Neuronal stem cell (in vitro differentiated cells): ENCODE data around the gene ZNF678.

ENCODE experiments used
- DNase-seq: peaks from one replicate; pipeline ENCODE4 v3.0.0-alpha.2; 2013; ENCODE audit warnings: low spot score
- H2AFZ ChIP-seq: one replicate; pipeline ENCODE4 v1.6.1; 2013; ENCODE audit warnings: mild to moderate bottlenecking, low read length, inconsistent platforms
- H2AK5ac ChIP-seq: 2 replicates; pipeline ENCODE4 v1.6.1; 2013; ENCODE audit warnings: low read depth, mild to moderate bottlenecking, inconsistent platforms, low read length, moderate library complexity, mixed read lengths
- H2BK120ac ChIP-seq: 2 replicates; pipeline ENCODE4 v1.6.1; 2013; ENCODE audit warnings: low read depth, mild to moderate bottlenecking, inconsistent platforms, low read length, moderate library complexity, mixed read lengths
- H2BK12ac ChIP-seq: one replicate; pipeline ENCODE4 v1.6.1; 2013; ENCODE audit warnings: low read length, inconsistent platforms
- H2BK15ac ChIP-seq: 2 replicates; pipeline ENCODE4 v1.6.1; 2013; ENCODE audit warnings: mild to moderate bottlenecking, low read length, inconsistent platforms, mixed read lengths
- H2BK5ac ChIP-seq: one replicate; pipeline ENCODE4 v1.6.1; 2013; ENCODE audit warnings: inconsistent platforms, mild to moderate bottlenecking, low read length, moderate library complexity
- H3K14ac ChIP-seq: one replicate; pipeline ENCODE4 v1.6.1; 2013; ENCODE audit warnings: low read length, inconsistent platforms
- H3K18ac ChIP-seq: 2 replicates; pipeline ENCODE4 v1.6.1; 2013; ENCODE audit warnings: low read length, inconsistent platforms
- H3K23ac ChIP-seq: 2 replicates; pipeline ENCODE4 v1.6.1; 2013; ENCODE audit warnings: low read depth, mild to moderate bottlenecking, mixed read lengths, low read length, inconsistent platforms; ENCODE audit not compliant: poor library complexity
- H3K27ac ChIP-seq: replicated peaks from 3 replicates; pipeline ENCODE4 v1.5.1; 2013; ENCODE audit warnings: low read length, inconsistent platforms
- H3K27me3 ChIP-seq, 3 experiments: 2 replicates each; pipeline ENCODE4 v1.6.1; 2013; ENCODE audit warnings: low read length in 3 of 3, mild to moderate bottlenecking in 2 of 3, inconsistent platforms in 1 of 3, low read depth in 1 of 3, mixed read lengths in 1 of 3, moderate library complexity in 1 of 3; ENCODE audit not compliant: control insufficient read depth in 3 of 3, insufficient read depth in 3 of 3
- H3K36me3 ChIP-seq, 2 donors: replicated peaks in 1 of 2; 2 replicates each; pipeline ENCODE4 v1.6.1; 2013; ENCODE audit warnings: low read length in 2 of 2; ENCODE audit not compliant: control insufficient read depth in 2 of 2, insufficient read depth in 2 of 2
- H3K4ac ChIP-seq: 2 replicates; pipeline ENCODE4 v1.6.1; 2013; ENCODE audit warnings: inconsistent platforms, mild to moderate bottlenecking, low read length, moderate library complexity
- H3K4me1 ChIP-seq, 2 donors: 1 replicate in 1 of 2; 2 replicates in 1 of 2; pipeline ENCODE4 v1.6.1; 2013; ENCODE audit warnings: low read length in 2 of 2, low read depth in 1 of 2; ENCODE audit not compliant: control insufficient read depth in 2 of 2, insufficient read depth in 1 of 2
- H3K4me2 ChIP-seq: one replicate; pipeline ENCODE4 v1.6.1; 2013; ENCODE audit warnings: mild to moderate bottlenecking, low read length, inconsistent platforms; ENCODE audit not compliant: insufficient read depth, poor library complexity, severe bottlenecking
- H3K4me3 ChIP-seq, 2 donors: 2 replicates each; pipeline ENCODE4 v1.5.1; 2013; ENCODE audit warnings: low read length in 2 of 2, mild to moderate bottlenecking in 2 of 2, inconsistent platforms in 1 of 2, moderate library complexity in 1 of 2
- H3K79me1 ChIP-seq: one replicate; pipeline ENCODE4 v1.6.1; 2013; ENCODE audit warnings: low read depth, mild to moderate bottlenecking, inconsistent platforms, low read length, moderate library complexity
- H3K9ac ChIP-seq: one replicate; pipeline ENCODE4 v1.6.1; 2013; ENCODE audit warnings: mild to moderate bottlenecking, low read depth, low read length, inconsistent platforms; ENCODE audit not compliant: poor library complexity
- H3K9me3 ChIP-seq, 2 donors: replicated peaks in 1 of 2; 2 replicates each; pipeline versions ENCODE3 to v1.6.1; 2013; ENCODE audit warnings: low read length in 2 of 2, mild to moderate bottlenecking in 2 of 2, inconsistent platforms in 1 of 2, low read depth in 1 of 2, mixed read lengths in 1 of 2, moderate library complexity in 1 of 2; ENCODE audit not compliant: control insufficient read depth in 2 of 2, insufficient read depth in 1 of 2
- H4K8ac ChIP-seq: one replicate; pipeline ENCODE4 v1.6.1; 2013; ENCODE audit warnings: low read depth, mild to moderate bottlenecking, inconsistent platforms, low read length, moderate library complexity
- H4K91ac ChIP-seq: one replicate; pipeline ENCODE4 v1.6.1; 2013; ENCODE audit warnings: low read length, low read depth, mild to moderate bottlenecking, inconsistent platforms; ENCODE audit not compliant: poor library complexity
- WGBS, 2 donors: extraction: QIAGEN DNeasy Blood & Tissue Kit; methylation state at CpG; one replicate each; pipeline ENCODE4 v1.1.7; 2013; ENCODE audit warnings: missing lambda C conversion rate in 2 of 2, mixed read lengths in 1 of 2; ENCODE audit not compliant: insufficient read length in 2 of 2, insufficient replicate concordance in 1 of 2; ENCODE audit errors: extremely low coverage in 2 of 2; 5-methylcytosine and 5-hydroxymethylcytosine counted together

Gene ZNF678

DNA sequence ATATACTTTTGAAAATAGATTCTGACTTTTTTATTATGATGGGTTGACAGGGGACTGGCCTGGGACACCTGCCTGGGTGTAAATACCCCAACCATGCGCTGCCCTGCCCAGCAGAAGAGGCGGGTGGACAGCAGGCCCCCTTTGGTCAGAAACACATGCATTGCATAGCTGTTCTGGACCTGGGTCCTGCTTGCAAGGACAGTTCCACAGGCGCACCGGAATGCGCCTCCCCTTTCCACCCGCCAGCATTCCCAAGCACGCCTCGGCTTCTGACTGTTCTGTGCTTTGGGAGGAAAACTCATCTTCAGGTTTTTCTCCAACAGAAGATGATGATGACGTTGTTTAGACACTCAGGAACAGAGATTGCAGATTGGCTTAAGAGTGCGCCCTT is 428 bp upstream of the ZNF678 start:
- Histone ChIP-seq H4K8ac (peak overlapping the region; percentile 99), H3K9ac (no peak overlapping the region), H2BK5ac (peak overlapping the region; percentile 7), H3K27me3 (no peaks in the 10 kb centered on the region), H4K91ac (no peak overlapping the region), H2BK12ac (no peak overlapping the region), H2AFZ (peak overlapping the region; percentile 95), H3K27ac (peak overlapping the region; percentile 45), H3K4ac (no peak overlapping the region), H3K36me3 (peaks cover 0 to 10% of the 10 kb centered on the region in 2 donors), H3K79me1 (no peaks in the 10 kb centered on the region), H3K9me3 (peaks cover 14 to 30% of the 10 kb centered on the region in 2 donors), H2BK15ac (peak overlapping the region; percentile 62), H3K23ac (no peak overlapping the region), H2BK120ac (no peak overlapping the region), H2AK5ac (peak overlapping the region; percentile 59), H3K4me3 (peak overlapping the region in 1 of 2 donors; percentile 88), H3K4me1 (peaks cover 4 to 6% of the 10 kb centered on the region in 2 donors), H3K14ac (no peak overlapping the region), H3K18ac (peak overlapping the region; percentile 50), H3K4me2 (no peak overlapping the region)
- DNase-seq, result no peak
- WGBS, 2 donors, result no CpG with 5 or more reads among the region's 10 CpGs

DNA sequence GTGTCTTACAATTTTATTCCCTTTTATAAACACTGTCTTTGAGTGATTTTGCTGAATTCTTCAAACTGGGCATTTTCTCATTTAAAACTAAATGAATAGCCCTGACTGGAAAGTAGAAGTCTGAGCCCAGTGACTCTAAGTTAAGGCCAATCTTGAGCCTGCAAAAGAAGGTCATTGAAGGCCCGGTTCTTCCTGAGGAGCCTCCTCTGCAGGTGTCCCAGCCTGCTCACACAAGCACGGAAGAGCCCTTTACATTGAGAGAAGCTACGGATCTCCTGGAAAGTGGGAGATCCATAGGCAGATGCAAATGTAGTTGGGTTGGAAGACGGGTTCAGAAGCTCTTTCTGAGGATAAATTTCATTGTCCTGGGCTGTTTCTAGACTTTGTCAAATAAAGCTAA is 3.9 kb downstream of the ZNF678 start:
- H2AFZ ChIP-seq, result no peak overlapping the region
- no peak overlapping the region for H4K8ac ChIP-seq
- no peak overlapping the region for H3K23ac ChIP-seq
- no peak overlapping the region for H3K4me3 ChIP-seq
- no peak overlapping the region for H3K4ac ChIP-seq
- H2AK5ac ChIP-seq, result no peak overlapping the region
- H2BK120ac ChIP-seq, result no peak overlapping the region
- peaks cover 2 to 11% of the 10 kb centered on the region in 2 donors for H3K36me3 ChIP-seq
- WGBS, 2 donors, result no CpG with 5 or more reads among the region's 4 CpGs
- H3K18ac ChIP-seq, result no peak overlapping the region
- H3K27me3 ChIP-seq, result no peaks in the 10 kb centered on the region
- peaks cover 5 to 57% of the 10 kb centered on the region in 2 donors for H3K9me3 ChIP-seq
- H4K91ac ChIP-seq, result no peak overlapping the region
- no peak overlapping the region for H3K9ac ChIP-seq
- no peak overlapping the region for H3K14ac ChIP-seq
- no peak for DNase-seq
- H3K4me2 ChIP-seq, result no peak overlapping the region
- no peaks in the 10 kb centered on the region for H3K79me1 ChIP-seq
- H2BK5ac ChIP-seq, result no peak overlapping the region
- no peak overlapping the region for H2BK12ac ChIP-seq
- H3K27ac ChIP-seq, result no peak overlapping the region
- H2BK15ac ChIP-seq, result no peak overlapping the region
- peaks cover 6 to 12% of the 10 kb centered on the region in 2 donors for H3K4me1 ChIP-seq

DNA sequence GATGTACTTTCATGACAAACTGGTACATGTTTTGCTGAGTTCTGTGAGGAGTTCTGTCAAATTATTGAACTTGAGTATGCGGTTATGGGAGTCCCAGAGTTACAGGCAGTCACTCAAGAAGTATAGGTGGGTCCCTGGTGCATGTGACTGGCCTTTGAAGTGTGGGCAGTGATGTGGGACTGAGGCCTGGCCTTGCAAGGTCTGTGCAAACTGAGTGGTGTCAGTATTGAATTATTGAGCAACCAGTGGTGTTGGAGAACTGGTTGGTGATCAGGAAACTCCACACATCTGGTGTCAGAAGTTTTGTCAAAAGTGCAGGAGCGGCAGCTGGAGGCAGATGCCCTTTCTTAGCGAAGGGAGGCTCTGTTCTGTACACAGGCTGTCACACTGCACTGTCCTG is 5.2 kb downstream of the ZNF678 start:
- WGBS, 2 donors, result no CpG with 5 or more reads among the region's 3 CpGs
- Histone ChIP-seq H3K4me2 (no peak overlapping the region), H3K27ac (no peak overlapping the region)

DNA sequence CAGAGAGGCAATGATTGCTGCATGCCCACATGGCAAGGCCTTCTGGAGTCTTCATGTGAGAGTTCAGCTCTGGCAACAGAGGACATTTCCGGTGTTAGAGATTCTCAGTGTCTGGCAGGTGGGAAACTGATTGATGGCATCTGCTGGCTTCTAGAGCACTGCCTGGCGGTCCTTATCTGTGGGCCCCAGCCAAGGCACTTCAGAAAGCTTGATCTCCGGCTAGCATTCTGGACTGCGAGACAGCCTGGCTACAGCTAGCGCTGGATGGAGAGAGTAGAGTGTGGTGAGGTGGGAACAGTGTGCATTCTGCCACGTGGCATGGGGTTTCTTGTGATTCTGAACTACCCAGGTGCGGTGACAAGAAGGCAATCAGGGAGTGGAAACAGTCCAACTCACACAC is 9.4 kb downstream of the ZNF678 start:
- Histone ChIP-seq H3K27me3 (no peaks in the 10 kb centered on the region), H2BK12ac (no peak overlapping the region), H3K9me3 (peaks cover 6 to 73% of the 10 kb centered on the region in 2 donors), H3K4me2 (no peak overlapping the region), H3K9ac (no peak overlapping the region), H2AFZ (no peak overlapping the region), H2BK15ac (no peak overlapping the region), H3K4me1 (peaks cover 3 to 7% of the 10 kb centered on the region in 2 donors), H3K36me3 (peaks cover 5% of the 10 kb centered on the region in 2 donors), H4K8ac (no peak overlapping the region), H2BK120ac (no peak overlapping the region), H4K91ac (no peak overlapping the region), H3K4ac (no peak overlapping the region), H3K27ac (no peak overlapping the region), H3K14ac (peak overlapping the region; percentile 63), H3K4me3 (no peak overlapping the region), H3K23ac (no peak overlapping the region), H3K18ac (no peak overlapping the region), H2BK5ac (no peak overlapping the region), H3K79me1 (peaks cover 6% of the 10 kb centered on the region), H2AK5ac (no peak overlapping the region)
- WGBS, 2 donors, result no CpG with 5 or more reads among the region's 7 CpGs
- no peak for DNase-seq

More for the DNA sequence above, 5.2 kb downstream of the ZNF678 start:
- H3K4me1 ChIP-seq, result peaks cover 6 to 12% of the 10 kb centered on the region in 2 donors
- H3K9me3 ChIP-seq, result peaks cover 6 to 65% of the 10 kb centered on the region in 2 donors
- H3K4ac ChIP-seq, result no peak overlapping the region
- H3K14ac ChIP-seq, result no peak overlapping the region
- no peak overlapping the region for H2BK120ac ChIP-seq
- no peak overlapping the region for H3K9ac ChIP-seq
- no peak overlapping the region for H3K23ac ChIP-seq
- no peak for DNase-seq
- H4K91ac ChIP-seq, result no peak overlapping the region
- no peak overlapping the region for H2BK12ac ChIP-seq
- no peak overlapping the region for H2BK5ac ChIP-seq
- H3K36me3 ChIP-seq, result peaks cover 5 to 14% of the 10 kb centered on the region in 2 donors
- no peak overlapping the region for H2BK15ac ChIP-seq
- H3K18ac ChIP-seq, result no peak overlapping the region
- peaks cover 6% of the 10 kb centered on the region for H3K79me1 ChIP-seq
- no peak overlapping the region for H2AFZ ChIP-seq
- H2AK5ac ChIP-seq, result no peak overlapping the region
- no peak overlapping the region for H4K8ac ChIP-seq
- H3K4me3 ChIP-seq, result no peak overlapping the region
- no peaks in the 10 kb centered on the region for H3K27me3 ChIP-seq
